ENCODE results near the gene ACER1.

The ACER1 gene

DNA sequence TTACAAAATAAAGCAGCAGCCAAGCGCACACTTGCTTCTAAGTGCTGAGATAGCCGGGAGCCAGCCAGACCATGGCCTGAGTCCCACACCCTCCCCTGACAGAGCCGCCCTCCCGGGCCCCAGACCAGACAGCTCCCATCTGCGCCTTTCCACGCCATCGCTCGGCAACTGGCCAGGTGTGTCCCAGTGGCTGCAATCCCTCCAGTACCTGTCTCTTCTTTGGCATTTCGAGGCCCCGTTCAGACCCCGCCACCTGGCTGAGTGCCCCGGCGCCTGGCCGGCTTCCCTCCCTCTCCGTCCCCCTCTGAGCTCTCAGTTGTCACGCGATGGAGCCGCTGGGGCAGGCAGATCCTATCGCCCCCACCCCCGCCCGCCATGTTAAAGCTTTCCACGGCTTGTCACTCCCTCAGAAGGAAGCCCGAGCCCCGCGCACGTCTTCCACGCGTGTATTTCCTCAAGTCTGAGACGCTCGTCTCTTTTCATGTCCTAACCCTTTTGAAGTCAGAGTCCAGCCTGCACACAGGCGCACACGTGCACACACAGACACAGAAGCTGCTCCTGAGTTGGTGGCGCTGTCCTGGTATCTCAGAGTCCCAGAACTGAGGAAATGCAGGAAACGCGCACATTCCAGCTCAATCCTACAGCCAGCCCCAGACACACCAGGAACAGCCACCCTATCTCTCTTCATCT lies 61.5 kb downstream of the ACER1 start:
- peaks cover 37% of the 10 kb centered on the region for H3K4me1 Mint-ChIP-seq
- DNase-seq (no peak), ATAC-seq (no peak)
- no peaks in the 10 kb centered on the region for H3K9me3 Mint-ChIP-seq
- peaks cover 18% of the 10 kb centered on the region for H3K36me3 Mint-ChIP-seq (ENCODE audit: low read depth)
- H3K27me3 Mint-ChIP-seq: no peaks in the 10 kb centered on the region
- no peak overlapping the region for H3K4me3 Mint-ChIP-seq
- no peak overlapping the region for H3K27ac Mint-ChIP-seq

DNA sequence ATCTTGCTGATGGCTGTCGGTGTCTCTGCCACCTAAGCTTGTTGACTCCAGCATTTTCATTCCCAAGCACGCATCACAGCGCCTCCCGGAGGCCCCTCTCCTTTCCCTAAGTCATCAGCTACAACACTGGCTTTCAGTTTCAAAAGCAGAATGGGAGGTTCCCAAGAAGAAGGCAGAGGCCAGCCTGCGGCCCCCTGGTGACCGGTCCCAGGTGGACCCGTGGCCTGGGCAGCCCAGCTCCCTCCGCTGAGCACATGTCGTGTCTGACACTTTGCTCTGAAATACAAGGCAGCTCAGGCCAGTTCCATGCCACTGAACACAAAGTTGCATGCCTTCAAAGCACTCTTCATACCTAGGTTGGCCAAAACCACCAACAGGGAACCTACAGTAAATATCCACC lies 62.2 kb downstream of the ACER1 start:
- H3K36me3 Mint-ChIP-seq (ENCODE audit: low read depth): peaks cover 18% of the 10 kb centered on the region
- no peak overlapping the region for H3K27ac Mint-ChIP-seq
- ATAC-seq: no peak
- DNase-seq: no peak
- H3K4me3 Mint-ChIP-seq: no peak overlapping the region
- no peaks in the 10 kb centered on the region for H3K27me3 Mint-ChIP-seq
- H3K4me1 Mint-ChIP-seq: peaks cover 32% of the 10 kb centered on the region
- no peaks in the 10 kb centered on the region for H3K9me3 Mint-ChIP-seq

DNA sequence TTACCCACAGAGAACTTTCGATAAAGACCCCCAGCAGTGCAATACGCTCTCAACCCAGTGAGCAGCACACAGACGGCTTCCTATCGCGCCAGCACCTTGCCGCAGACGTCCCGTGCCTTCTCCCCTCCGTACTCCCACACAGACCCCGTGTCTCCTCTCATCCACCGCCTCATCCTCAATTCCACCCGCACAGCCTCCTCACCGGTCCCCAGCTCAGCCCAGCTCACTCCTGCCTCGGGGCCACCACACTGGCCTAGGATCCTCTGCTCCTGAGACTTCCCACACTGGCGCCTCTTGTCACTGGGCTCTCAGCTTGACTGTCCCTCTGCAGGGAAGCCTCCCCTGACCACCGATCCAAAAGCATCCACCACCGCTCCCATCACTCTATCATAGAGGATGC lies 62.6 kb downstream of the ACER1 start:
- Mint-ChIP-seq H3K9me3 (no peaks in the 10 kb centered on the region), H3K27me3 (no peaks in the 10 kb centered on the region), H3K36me3 (ENCODE audit: low read depth) (peaks cover 15% of the 10 kb centered on the region), H3K4me3 (no peak overlapping the region), H3K4me1 (peaks cover 28% of the 10 kb centered on the region), H3K27ac (no peak overlapping the region)
- DNase-seq (no peak), ATAC-seq (no peak)

DNA sequence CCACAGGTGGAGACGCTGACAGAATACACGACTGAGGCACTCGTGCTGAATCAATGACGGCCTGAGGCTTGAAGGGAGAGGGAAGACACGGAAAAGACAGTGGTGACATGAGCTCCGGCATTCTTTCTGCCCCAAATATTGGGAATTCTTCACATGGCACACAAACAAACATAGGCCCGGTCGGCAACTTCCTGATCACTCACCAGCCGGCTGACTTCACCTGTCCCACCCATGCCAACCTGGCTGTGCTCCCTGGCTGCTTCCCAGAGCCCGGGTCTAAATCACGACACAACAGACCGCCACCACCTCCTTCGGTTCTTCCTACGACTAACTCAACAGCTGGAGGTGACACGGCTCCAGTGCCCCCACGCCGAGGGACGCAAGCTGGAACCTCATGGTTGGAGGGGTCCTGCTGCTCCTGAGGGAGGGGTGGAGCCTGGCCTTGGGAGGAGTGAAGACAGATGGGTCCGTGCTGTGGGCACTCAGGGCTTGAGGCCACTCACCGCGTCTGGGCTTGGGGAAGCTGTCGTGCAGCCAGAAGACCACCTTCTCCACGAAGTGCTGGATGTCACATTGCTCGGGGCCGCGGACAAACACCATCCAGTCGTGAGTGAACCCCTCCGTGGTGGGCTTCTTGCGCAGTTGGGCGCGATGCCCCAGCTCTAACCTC lies 63.2 kb downstream of the ACER1 start:
- H3K27ac Mint-ChIP-seq: no peak overlapping the region
- peaks cover 15% of the 10 kb centered on the region for H3K36me3 Mint-ChIP-seq (ENCODE audit: low read depth)
- no peak overlapping the region for H3K4me3 Mint-ChIP-seq
- H3K27me3 Mint-ChIP-seq: no peaks in the 10 kb centered on the region
- no peaks in the 10 kb centered on the region for H3K9me3 Mint-ChIP-seq
- ATAC-seq: no peak
- H3K4me1 Mint-ChIP-seq: peaks cover 23% of the 10 kb centered on the region
- no peak for DNase-seq

DNA sequence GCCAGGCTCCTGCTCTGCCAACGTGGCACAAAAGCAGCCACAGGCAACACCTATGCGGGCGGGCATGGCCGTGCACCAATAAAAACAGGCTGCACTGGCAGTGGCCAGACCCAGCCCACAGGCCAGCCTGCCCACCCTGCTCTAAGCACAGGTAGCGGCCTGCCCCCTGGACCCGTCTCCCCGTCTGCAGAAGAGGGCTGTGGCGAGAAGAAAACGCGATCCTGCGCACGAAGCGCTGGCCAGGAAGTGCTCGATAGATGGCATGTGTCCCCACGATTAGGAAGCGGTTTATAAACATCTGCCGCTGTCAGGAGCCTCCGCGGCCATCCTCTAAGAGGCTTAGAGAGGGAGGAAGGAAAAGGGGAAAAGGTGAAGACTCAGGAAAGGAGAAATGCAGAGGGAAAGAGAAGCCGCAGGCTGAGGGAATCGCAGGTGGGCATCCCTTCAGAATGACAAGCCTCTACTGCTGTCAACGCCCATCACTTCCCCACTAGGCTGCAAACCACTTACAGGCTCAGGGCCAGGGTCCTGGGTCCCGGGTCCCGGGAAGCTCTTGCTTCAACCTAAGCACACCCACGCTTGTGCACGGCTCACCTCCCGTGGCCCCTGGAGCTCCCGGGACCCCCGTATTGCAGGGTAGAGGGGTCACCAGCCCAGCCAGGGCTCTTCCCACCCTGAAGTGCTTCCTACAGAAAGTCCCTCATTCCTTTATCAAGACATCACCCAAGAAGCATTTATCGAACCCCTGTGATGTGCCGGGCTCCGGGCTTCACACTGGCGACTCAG lies 64.1 kb downstream of the ACER1 start:
- Mint-ChIP-seq H3K36me3 (ENCODE audit: low read depth) (peaks cover 17% of the 10 kb centered on the region), H3K27ac (no peak overlapping the region), H3K4me3 (no peak overlapping the region), H3K4me1 (peaks cover 16% of the 10 kb centered on the region), H3K9me3 (no peaks in the 10 kb centered on the region), H3K27me3 (no peaks in the 10 kb centered on the region)
- ATAC-seq (no peak), DNase-seq (no peak)

DNA sequence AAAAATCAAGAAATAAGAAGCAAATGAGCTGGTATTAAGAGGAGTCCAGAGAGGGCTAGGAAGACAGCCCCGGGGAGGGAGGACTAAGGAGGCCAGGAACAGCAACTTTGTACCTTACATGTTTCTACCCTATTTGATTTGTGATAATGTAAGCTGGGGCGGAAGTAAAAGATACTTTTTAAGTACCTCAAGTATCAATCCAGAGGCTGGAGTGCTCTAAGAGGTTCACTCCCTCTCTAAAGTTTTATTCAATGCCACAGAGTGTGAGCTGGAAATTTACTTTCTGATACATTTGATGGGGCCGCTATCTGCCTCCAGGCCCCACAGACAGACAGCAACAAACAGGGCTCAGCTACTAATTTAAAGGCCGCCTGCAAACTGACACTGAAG lies 65.0 kb downstream of the ACER1 start:
- H3K9me3 Mint-ChIP-seq: no peaks in the 10 kb centered on the region
- H3K4me3 Mint-ChIP-seq: no peak overlapping the region
- peaks cover 20% of the 10 kb centered on the region for H3K36me3 Mint-ChIP-seq (ENCODE audit: low read depth)
- DNase-seq: no peak
- peak overlapping the region; percentile 4 for H3K27ac Mint-ChIP-seq
- no peak for ATAC-seq
- H3K27me3 Mint-ChIP-seq: no peaks in the 10 kb centered on the region
- H3K4me1 Mint-ChIP-seq: peaks cover 13% of the 10 kb centered on the region

DNA sequence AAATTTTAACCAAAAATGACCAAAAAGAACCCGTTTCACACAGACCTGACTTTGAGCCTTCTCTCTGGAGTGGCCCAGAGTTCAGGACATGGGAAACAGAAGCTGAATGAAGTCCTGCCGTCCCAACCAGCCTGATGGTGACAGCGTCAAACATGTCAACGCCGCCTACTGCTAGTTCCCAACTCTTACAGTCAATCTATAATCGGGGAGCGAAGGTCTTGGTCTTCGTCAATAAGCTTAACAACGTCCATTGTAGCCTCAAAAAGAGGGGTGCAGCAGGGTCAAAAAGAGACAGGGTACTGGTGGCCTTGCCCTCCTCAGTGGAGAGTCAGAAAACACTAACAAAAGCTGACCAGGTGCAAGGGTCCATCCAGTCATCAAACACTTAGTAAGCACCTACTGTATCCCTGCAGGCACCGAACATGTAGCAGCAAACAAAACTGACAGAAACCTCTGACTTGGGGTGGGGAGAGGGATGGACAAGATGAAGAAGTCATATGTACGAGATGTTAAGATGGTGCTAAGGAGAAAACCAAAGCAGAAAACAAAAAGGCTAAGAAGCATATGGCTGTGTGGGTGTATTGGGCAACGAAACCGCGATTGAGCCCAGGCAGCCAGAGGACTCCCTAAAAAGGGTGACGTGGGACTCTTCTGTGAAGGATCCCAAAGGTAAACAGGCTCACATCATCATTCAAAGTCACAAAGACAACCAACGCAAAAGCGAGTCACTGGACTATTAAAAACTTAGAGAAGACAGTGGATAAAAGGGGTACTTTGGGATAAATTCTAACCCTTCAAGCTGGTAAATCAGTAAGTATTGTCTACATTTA lies 65.6 kb downstream of the ACER1 start:
- Mint-ChIP-seq H3K27ac (peak overlapping the region; percentile 4), H3K4me3 (no peak overlapping the region), H3K27me3 (no peaks in the 10 kb centered on the region), H3K9me3 (no peaks in the 10 kb centered on the region), H3K4me1 (peaks cover 11% of the 10 kb centered on the region), H3K36me3 (ENCODE audit: low read depth) (peaks cover 21% of the 10 kb centered on the region)
- ATAC-seq (no peak), DNase-seq (no peak)

DNA sequence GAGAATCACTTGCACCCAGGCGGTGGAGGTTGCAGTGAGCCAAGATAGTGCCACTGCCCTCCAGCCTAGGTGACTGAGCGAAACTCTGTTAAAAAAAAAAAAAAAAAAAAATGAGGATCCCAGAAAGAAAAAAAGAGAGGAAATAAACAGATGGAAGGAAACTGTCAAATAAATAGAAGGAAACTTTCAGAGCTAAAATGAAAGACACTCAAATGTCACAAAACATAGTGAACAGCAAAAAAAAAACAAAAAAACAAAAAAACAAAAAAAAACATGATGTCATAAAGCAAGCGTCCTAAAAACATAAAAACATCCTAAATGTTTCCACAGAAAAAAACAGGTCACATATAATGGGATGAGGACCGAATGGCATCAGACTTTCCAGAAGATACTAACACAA lies 68.6 kb downstream of the ACER1 start:
- Mint-ChIP-seq H3K36me3 (ENCODE audit: low read depth) (peaks cover 18% of the 10 kb centered on the region), H3K9me3 (no peaks in the 10 kb centered on the region), H3K27ac (no peak overlapping the region), H3K27me3 (no peaks in the 10 kb centered on the region), H3K4me3 (no peak overlapping the region), H3K4me1 (peaks cover 15% of the 10 kb centered on the region)
- ATAC-seq: no peak
- no peak for DNase-seq

DNA sequence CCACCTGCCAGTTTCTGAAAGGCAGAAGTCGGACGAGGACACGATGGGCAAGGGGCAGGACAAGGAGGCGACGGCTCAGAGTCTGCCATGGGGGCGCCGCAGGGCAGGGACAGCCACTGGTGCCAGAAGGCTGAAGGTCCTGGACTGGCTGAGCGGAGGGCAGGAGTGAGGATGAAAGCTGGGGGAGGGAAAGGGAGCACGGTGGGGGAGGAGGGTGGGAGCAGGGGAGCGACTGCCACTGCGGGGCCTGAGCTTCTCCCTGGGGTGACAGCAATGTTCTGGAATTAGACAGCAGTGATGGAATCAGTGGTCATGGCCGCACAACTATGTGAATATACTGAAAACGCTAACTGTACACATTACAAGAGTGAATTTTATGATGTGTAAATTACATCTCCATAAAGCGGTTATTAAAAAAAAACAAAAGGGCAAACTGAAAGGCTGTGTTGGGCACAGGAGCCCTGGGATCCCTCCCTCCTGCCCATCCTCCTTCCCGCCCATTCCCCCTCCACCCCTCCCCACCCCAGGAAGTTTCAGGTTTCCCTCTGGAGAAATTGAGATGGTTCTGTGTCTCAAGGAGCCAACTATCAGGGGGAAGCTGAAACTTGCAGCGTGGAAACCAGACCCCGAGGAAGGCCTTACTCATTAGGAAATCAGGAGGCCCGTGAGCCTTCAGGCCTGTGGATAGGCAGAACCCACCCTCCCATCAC lies 69.5 kb downstream of the ACER1 start:
- ATAC-seq (no peak), DNase-seq (no peak)
- Mint-ChIP-seq H3K27ac (no peak overlapping the region), H3K9me3 (no peaks in the 10 kb centered on the region), H3K36me3 (ENCODE audit: low read depth) (peaks cover 23% of the 10 kb centered on the region), H3K27me3 (no peaks in the 10 kb centered on the region), H3K4me3 (no peak overlapping the region), H3K4me1 (peaks cover 15% of the 10 kb centered on the region)

DNA sequence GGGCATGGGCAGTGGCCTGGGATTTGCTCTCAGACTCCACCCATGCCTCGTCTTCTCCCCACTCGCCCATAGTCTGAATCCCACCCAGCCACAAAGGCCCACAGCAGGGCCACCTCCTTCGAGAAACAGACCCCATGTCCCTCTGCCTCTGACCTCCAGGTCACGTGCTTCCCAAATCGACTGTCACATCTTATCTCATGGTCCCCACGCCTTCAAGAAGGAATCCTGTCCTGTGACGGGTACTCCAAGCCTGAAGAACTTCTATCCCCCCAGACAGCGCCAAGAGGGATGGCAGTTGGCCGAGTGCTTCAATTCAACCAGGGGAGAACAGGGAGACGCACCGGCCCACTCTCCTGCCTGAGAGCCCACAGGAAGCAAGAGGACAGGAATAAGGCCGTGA lies 70.1 kb downstream of the ACER1 start:
- Mint-ChIP-seq H3K27ac (no peak overlapping the region), H3K9me3 (no peaks in the 10 kb centered on the region), H3K27me3 (no peaks in the 10 kb centered on the region), H3K4me1 (peaks cover 15% of the 10 kb centered on the region), H3K4me3 (no peak overlapping the region), H3K36me3 (ENCODE audit: low read depth) (peaks cover 25% of the 10 kb centered on the region)
- no peak for ATAC-seq
- no peak for DNase-seq

DNA sequence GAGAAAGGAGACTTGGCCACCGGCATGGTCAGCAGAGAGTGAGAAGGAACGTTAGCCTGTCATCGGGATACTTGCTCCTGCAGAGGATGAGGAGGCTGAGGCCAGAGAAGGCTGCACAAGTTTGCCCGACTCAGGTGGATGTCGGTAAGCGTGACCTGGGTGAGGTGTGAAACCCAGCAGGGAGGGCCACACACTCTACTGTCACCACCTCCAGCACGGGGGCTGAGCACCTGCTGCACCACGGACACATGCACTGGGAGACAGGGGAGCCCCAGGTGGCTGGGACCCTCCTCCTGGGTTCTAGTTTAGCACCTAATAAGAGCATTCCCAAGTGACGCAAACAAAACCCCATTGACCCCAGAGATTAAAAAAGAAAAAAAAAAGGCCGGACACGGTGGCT lies 70.9 kb downstream of the ACER1 start:
- Mint-ChIP-seq H3K36me3 (ENCODE audit: low read depth) (peaks cover 24% of the 10 kb centered on the region), H3K9me3 (no peaks in the 10 kb centered on the region), H3K4me1 (peaks cover 15% of the 10 kb centered on the region), H3K27me3 (no peaks in the 10 kb centered on the region), H3K4me3 (no peak overlapping the region), H3K27ac (peak overlapping the region; percentile 49)
- no peak for ATAC-seq
- DNase-seq: no peak

DNA sequence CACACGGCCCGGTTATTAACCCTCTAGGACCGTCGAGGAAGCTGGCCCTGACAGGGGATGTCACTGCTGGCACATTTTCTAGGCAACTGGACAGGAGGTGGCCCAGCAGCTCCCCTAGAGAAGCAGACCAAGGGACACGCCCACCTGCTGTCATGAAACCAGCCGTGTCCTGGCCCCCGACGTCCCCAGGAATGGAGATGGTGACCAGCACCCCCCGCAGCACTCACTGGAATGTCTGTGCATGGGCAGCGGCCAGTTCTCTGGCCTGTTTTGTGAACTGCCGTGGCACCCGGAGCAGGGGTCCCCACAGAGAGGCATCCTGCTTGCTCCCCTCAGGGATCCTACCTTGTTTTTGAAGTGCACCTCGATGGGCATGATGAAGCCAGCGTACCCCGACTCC lies 71.5 kb downstream of the ACER1 start:
- no peaks in the 10 kb centered on the region for H3K9me3 Mint-ChIP-seq
- ATAC-seq (no peak), DNase-seq (no peak)
- H3K4me3 Mint-ChIP-seq: no peak overlapping the region
- no peaks in the 10 kb centered on the region for H3K27me3 Mint-ChIP-seq
- peaks cover 15% of the 10 kb centered on the region for H3K4me1 Mint-ChIP-seq
- H3K27ac Mint-ChIP-seq: no peak overlapping the region
- peaks cover 26% of the 10 kb centered on the region for H3K36me3 Mint-ChIP-seq (ENCODE audit: low read depth)

DNA sequence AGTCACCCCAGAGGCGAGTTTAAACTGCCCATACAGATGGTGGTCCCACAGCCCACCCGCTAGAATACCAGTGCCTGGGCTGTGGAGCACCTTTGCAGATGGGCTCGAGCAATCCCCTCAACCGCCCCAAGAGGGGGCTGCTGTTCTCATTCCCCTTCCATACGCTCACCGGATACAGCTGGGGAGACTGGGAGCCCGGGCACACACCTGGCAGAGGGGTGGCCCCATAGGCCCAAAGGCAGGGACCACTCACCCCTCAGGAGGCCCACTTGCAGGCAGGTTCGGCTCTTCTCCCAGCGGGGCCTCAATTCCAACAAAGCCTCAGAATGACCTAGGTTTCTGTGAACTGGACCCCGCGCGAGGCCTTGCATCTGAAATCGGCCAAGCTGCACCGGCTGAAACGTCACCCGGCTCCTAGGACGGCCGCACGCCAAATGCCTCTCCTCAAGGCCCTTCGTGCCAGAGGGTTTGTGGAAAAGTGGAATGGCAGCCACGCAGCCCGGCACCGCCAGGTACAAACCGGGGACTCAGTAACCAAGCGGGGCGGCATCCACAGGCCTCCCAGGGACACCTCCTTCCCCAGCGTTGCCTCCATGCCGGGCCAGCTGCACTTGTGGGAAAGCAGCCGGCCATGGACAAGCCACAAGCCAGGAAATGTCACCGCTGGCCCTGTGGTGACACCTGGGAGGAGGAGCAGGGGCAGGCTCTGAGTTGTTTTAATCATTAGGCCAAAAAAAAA lies 72.3 kb downstream of the ACER1 start:
- Mint-ChIP-seq H3K36me3 (ENCODE audit: low read depth) (peaks cover 30% of the 10 kb centered on the region), H3K9me3 (no peaks in the 10 kb centered on the region), H3K4me3 (no peak overlapping the region), H3K27me3 (no peaks in the 10 kb centered on the region), H3K27ac (no peak overlapping the region), H3K4me1 (peaks cover 18% of the 10 kb centered on the region)
- DNase-seq (peak; percentile 47), ATAC-seq (peak; percentile 71)
